ENCODE data around the gene NR1D1.

GRCh38 chr17:40124279-40125141 is 24.1 kb upstream of the NR1D1 start:
- TF ChIP-seq CTCF (IDR thresholded peaks at IDR 0.05) (no peak), POLR2A (IDR thresholded peaks at IDR 0.05) (peak in 1 of 3 donors; percentile 9)

Measured in body of pancreas (tissue), 4 donors.